Nephron progenitor cell (in vitro differentiated cells): ENCODE results near the gene CDC34.

ENCODE experiments used
- DNase-seq: peaks from one replicate; pipeline ENCODE4 v3.0.0; 2021
- H3K27ac Mint-ChIP-seq: 2 replicates; pipeline ENCODE4 v1.8.0; 2021; ENCODE audit warnings: mild to moderate bottlenecking, moderate library complexity, mixed read lengths
- H3K27me3 Mint-ChIP-seq: 2 replicates; pipeline ENCODE4 v1.8.0; 2021; ENCODE audit warnings: mild to moderate bottlenecking, low read depth, mixed read lengths; ENCODE audit not compliant: poor library complexity
- H3K36me3 Mint-ChIP-seq: 2 replicates; pipeline ENCODE4 v1.8.0; 2021; ENCODE audit warnings: low read depth, mixed read lengths
- H3K4me1 Mint-ChIP-seq: 2 replicates; pipeline ENCODE4 v1.8.0; 2021; ENCODE audit warnings: mixed read lengths
- H3K4me3 Mint-ChIP-seq: 2 replicates; pipeline ENCODE4 v1.8.0; 2021; ENCODE audit warnings: mild to moderate bottlenecking, moderate library complexity, mixed read lengths
- H3K9me3 Mint-ChIP-seq: 2 replicates; pipeline ENCODE4 v1.8.0; 2021; ENCODE audit warnings: mild to moderate bottlenecking, moderate library complexity, mixed read lengths
- TF ChIP-seq, protein P1 (sequence below): fragments of 200-600 bp; sonication (generic); IDR thresholded peaks from 2 replicates; pipeline ENCODE4 v1.5.0; 2021; ENCODE audit warnings: antibody characterized with exemption

CDC34 gene

DNA sequence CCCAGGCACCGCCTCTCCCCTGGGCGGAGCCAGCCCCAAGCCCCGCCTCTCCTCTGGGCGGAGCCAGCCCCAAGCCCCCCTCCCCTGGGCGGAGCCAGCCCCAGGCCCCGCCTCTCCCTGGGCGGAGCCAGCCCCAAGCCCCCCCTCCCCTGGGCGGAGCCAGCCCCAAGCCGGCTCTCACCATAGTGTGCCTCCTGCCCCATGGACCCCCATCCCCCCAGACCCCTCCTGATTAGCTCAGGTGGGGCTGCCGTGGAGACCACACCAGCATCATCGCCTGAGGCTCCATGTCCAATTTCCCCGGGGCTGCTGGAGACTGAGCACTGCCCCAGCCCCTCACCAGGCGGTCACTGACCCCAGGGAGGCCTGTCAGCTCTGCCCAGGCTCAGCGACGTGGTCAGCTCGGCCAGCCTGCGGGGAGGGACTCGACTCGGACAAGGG lies 39.4 kb upstream of the CDC34 start:
- Mint-ChIP-seq H3K27ac (no peak overlapping the region), H3K9me3 (peaks cover 9% of the 10 kb centered on the region), H3K27me3 (peaks cover 28% of the 10 kb centered on the region), H3K4me1 (peaks cover 25% of the 10 kb centered on the region), H3K36me3 (peaks cover 6% of the 10 kb centered on the region), H3K4me3 (no peak overlapping the region)
- peak; percentile 43 for DNase-seq
- TF ChIP-seq, protein P1, sequence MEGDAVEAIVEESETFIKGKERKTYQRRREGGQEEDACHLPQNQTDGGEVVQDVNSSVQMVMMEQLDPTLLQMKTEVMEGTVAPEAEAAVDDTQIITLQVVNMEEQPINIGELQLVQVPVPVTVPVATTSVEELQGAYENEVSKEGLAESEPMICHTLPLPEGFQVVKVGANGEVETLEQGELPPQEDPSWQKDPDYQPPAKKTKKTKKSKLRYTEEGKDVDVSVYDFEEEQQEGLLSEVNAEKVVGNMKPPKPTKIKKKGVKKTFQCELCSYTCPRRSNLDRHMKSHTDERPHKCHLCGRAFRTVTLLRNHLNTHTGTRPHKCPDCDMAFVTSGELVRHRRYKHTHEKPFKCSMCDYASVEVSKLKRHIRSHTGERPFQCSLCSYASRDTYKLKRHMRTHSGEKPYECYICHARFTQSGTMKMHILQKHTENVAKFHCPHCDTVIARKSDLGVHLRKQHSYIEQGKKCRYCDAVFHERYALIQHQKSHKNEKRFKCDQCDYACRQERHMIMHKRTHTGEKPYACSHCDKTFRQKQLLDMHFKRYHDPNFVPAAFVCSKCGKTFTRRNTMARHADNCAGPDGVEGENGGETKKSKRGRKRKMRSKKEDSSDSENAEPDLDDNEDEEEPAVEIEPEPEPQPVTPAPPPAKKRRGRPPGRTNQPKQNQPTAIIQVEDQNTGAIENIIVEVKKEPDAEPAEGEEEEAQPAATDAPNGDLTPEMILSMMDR: no peak

DNA sequence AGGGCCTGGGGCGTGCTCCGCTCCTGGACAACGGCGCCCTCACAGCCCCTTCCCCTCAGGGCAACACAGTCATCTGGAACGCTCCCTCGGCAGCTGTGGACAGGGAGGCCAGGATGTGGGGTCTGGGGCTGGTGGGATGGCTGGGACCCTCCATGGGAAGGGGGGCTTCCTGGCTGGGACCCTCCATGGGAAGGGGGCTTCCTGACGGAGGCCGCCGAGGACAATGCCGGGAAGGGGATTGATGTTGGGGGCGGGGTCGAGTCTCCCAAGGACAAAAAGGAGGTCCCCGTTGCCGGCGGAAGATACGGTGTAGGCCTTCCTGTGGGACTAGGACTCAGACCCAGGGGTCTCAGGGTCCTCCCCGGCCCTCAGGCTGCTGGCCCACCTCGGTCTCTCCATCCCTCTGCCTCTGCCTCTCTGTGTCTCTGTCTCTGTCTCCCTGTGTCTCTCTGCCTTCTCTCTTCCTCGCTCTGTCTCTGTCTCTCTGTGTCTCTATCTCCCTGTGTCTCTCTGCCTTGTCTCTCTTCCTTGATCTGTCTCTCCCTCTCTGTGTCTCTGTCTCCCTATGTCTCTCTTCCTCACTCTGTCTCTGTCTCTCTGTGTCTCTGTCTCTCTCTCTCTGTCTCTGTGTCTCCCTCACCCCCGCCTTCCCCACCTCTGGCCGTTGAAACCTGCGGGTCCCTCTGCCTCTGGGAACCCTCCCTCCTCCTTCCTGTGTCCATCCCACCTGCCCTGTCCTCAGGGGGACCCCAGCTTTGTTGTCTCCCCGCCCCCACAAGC lies 38.0 kb upstream of the CDC34 start:
- Mint-ChIP-seq H3K9me3 (peaks cover 9% of the 10 kb centered on the region), H3K27me3 (peaks cover 40% of the 10 kb centered on the region), H3K4me3 (no peak overlapping the region), H3K27ac (peak overlapping the region; percentile 47), H3K36me3 (peaks cover 6% of the 10 kb centered on the region), H3K4me1 (peaks cover 21% of the 10 kb centered on the region)
- no peak for DNase-seq
- TF ChIP-seq, protein P1: no peak

DNA sequence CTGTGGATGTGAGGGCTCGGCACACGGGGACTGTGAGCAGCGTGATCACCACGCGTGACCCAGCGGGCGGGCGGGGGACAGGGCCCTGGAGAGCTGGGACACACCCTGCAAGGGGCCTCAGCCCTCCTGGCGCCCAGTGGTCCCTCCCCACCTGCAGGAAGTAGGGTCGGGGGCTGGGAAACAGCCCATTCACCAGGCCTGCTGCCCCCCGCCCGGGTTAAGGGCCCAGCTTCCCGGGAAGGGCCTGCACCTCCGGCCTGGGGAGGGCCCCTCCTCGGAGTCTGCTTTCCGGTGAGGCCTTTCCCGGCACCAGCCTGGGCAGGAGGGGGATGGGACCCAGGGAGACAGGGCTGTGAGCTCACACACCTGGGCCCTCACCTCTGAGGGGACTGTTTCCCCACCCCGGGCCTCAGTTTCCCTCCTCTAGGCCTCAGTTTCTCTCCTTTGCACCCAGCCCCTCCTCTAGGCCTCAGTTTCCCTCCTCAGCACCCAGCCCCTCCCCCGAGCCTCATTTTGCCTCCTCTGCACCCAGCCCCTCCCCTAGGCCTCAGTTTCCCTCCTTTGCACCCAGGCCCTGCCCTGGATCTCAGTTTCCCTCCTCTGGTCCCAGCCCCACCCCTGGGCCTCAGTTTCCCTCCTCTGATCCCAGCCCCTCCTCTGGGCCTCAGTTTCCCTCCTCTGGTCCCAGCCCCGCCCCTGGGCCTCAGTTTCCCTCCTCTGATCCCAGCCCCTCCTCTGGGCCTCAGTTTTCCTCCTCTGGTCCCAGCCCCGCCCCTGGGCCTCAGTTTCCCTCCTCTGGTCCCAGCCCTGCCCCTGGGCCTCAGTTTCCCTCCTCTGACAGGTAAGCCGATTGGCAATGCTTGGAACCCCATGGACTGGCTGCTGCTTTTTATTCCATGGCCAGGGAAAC lies 37.1 kb upstream of the CDC34 start:
- DNase-seq: no peak
- Mint-ChIP-seq H3K27ac (no peak overlapping the region), H3K9me3 (peaks cover 13% of the 10 kb centered on the region), H3K4me3 (no peak overlapping the region), H3K4me1 (peaks cover 25% of the 10 kb centered on the region), H3K27me3 (peaks cover 48% of the 10 kb centered on the region), H3K36me3 (peaks cover 6% of the 10 kb centered on the region)
- TF ChIP-seq, protein P1: no peak

DNA sequence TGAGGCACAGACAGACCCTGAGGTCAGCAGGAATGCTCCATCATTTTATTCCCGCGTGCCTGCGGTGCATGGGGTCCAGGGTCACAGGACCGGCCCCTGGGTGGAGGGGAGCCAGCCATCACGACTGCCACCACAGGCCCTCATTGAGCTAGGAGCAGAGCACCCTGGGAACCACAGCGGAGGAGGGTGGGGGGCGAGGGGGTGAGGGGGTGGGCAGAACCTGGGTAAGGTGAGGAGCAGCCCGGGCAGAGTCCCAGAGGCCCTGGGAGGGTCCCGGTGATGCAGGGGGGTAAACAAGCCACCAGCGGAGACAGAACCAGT lies 36.5 kb upstream of the CDC34 start:
- Mint-ChIP-seq H3K4me1 (peaks cover 20% of the 10 kb centered on the region), H3K9me3 (peaks cover 14% of the 10 kb centered on the region), H3K27ac (no peak overlapping the region), H3K4me3 (no peak overlapping the region), H3K27me3 (peaks cover 50% of the 10 kb centered on the region), H3K36me3 (peaks cover 6% of the 10 kb centered on the region)
- TF ChIP-seq, protein P1: no peak
- DNase-seq: no peak

DNA sequence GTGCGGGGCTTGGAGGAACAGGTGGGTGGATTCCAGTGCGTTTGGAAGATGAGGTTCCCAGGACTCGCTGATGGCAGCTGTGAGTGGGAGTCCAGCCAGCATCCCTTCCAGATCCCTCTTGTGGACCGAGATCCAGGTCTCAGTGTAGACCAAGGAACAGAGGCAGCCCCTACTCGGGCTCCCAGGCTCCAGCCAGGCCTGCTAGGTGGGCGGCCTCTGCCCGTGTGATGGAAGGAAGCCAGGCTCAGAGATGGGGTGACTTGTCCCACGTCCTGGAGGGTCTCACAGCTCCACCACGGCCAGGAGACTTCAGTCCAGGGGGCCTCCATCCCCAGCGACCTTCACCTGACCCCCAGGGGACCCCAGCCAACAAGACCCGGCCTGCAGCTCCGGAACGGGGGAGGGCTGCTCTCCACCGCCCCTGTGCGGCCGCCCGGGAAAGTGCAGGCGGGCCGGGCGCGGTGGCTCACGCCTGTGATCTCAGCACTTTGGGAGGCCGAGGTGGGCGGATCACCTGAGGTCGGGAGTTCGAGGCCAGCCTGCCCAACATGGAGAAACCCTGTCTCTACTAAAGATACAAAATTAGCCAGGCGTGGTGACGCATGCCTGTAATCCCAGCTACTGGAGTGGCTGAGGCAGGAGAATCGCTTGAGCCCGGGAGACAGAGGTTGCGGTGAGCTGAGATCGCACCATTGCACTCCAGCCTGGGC lies 36.0 kb upstream of the CDC34 start:
- H3K36me3 Mint-ChIP-seq: peaks cover 6% of the 10 kb centered on the region
- peak; percentile 77 for DNase-seq
- H3K4me3 Mint-ChIP-seq: peak overlapping the region; percentile 20
- peaks cover 55% of the 10 kb centered on the region for H3K27me3 Mint-ChIP-seq
- H3K27ac Mint-ChIP-seq: no peak overlapping the region
- H3K9me3 Mint-ChIP-seq: peaks cover 14% of the 10 kb centered on the region
- TF ChIP-seq, protein P1: peak; percentile 93
- peaks cover 15% of the 10 kb centered on the region for H3K4me1 Mint-ChIP-seq
